Astrocyte (in vitro differentiated cells and primary cell): ENCODE measurements around the gene VPS41.

Source experiments
- EZH2 ChIP-seq: IDR thresholded peaks from 2 replicates; pipeline ENCODE4 v1.6.1; 2012; ENCODE audit warnings: mild to moderate bottlenecking, low read length, inconsistent platforms; ENCODE audit not compliant: insufficient read depth
- TF ChIP-seq, protein P1 (sequence below): IDR thresholded peaks from 2 replicates; pipeline ENCODE4 v1.5.1; 2011; ENCODE audit warnings: low read depth, mild to moderate bottlenecking, inconsistent platforms, low read length, moderate library complexity; ENCODE audit not compliant: insufficient read depth

- TF ChIP-seq, protein P1, sequence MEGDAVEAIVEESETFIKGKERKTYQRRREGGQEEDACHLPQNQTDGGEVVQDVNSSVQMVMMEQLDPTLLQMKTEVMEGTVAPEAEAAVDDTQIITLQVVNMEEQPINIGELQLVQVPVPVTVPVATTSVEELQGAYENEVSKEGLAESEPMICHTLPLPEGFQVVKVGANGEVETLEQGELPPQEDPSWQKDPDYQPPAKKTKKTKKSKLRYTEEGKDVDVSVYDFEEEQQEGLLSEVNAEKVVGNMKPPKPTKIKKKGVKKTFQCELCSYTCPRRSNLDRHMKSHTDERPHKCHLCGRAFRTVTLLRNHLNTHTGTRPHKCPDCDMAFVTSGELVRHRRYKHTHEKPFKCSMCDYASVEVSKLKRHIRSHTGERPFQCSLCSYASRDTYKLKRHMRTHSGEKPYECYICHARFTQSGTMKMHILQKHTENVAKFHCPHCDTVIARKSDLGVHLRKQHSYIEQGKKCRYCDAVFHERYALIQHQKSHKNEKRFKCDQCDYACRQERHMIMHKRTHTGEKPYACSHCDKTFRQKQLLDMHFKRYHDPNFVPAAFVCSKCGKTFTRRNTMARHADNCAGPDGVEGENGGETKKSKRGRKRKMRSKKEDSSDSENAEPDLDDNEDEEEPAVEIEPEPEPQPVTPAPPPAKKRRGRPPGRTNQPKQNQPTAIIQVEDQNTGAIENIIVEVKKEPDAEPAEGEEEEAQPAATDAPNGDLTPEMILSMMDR = no peak
- no peak for TF ChIP-seq EZH2
Measured at GRCh38 chr7:38934536-38934935, 25.5 kb upstream of the VPS41 start.
